Measurements from ENCODE around the gene PMFBP1. TPM values are rescaled to one million over a fixed set of nuclear protein-coding genes. Genes with fewer than 3 reads are reported as not detected.

Gene PMFBP1
- total and polyA plus RNA-seq, 2 of the 4 experiments (the other 2 are of a cell fraction) = under 0.01 TPM; not detected in 1

- Histone ChIP-seq H3K14ac (replicated peaks; ENCODE audit: low read depth, low read length) (no peak overlapping the region), H3K79me1 (ENCODE audit: low read depth in 1 of 2, low read length in 2 of 2) (no peaks in the 10 kb centered on the region), H3K27me3 (ENCODE audit: control insufficient read depth, insufficient read depth, low read length) (no peaks in the 10 kb centered on the region), H2AK9ac (replicated peaks; ENCODE audit: low read depth, low read length, poor library complexity) (no peak overlapping the region), H3K4me1 (ENCODE audit: control insufficient read depth, insufficient read depth, low read length) (no peaks in the 10 kb centered on the region), H3K4me2 (ENCODE audit: low read depth, low read length) (no peak overlapping the region), H2BK20ac (ENCODE audit: low read depth, low read length) (no peak overlapping the region), H2BK120ac (ENCODE audit: low read depth, low read length) (no peak overlapping the region), H3K9me1 (ENCODE audit: insufficient read depth, low read length) (no peaks in the 10 kb centered on the region), H4K8ac (ENCODE audit: low read depth in 2 of 2, low read length in 2 of 2) (no peak overlapping the region), H3K4me3 (ENCODE audit: insufficient read depth, low read depth, low read length) (no peak overlapping the region), H4K5ac (ENCODE audit: low read depth, low read length) (no peak overlapping the region), H3K56ac (ENCODE audit: extremely low read depth, insufficient read depth, low read length) (no peak overlapping the region), H3K4ac (ENCODE audit: low read depth, low read length) (no peak overlapping the region), H2BK15ac (ENCODE audit: low read depth, low read length) (no peak overlapping the region), H4K20me1 (ENCODE audit: insufficient read depth, low read length) (no peaks in the 10 kb centered on the region), H2BK5ac (ENCODE audit: low read depth, low read length, poor library complexity, severe bottlenecking) (no peak overlapping the region), H3K23ac (ENCODE audit: low read depth, low read length) (no peak overlapping the region), H3K18ac (ENCODE audit: low read depth, low read length) (no peak overlapping the region), H2AK5ac (ENCODE audit: low read depth, low read length) (no peak overlapping the region), H3K36me3 (ENCODE audit: control insufficient read depth, insufficient read depth, low read length) (no peaks in the 10 kb centered on the region), H3K27ac (ENCODE audit: insufficient read depth, low read length) (no peak overlapping the region), H4K91ac (ENCODE audit: insufficient read depth, low read depth, low read length) (no peak overlapping the region), H3K9ac (ENCODE audit: low read depth, low read length) (no peak overlapping the region), H3K9me3 (ENCODE audit: control insufficient read depth, insufficient read depth, low read length) (no peaks in the 10 kb centered on the region), H2AFZ (replicated peaks; ENCODE audit: low read length, poor library complexity) (no peak overlapping the region)
- CTCF ChIA-PET = no interaction called here
- intact Hi-C loops (cut with micrococcal nuclease) = no loop called here
- TF ChIP-seq USF2 (IDR thresholded peaks at IDR 0.05; ENCODE audit: low read depth, low read length) = no peak
- no peak for TF ChIP-seq MAZ (IDR thresholded peaks at IDR 0.05; ENCODE audit: borderline replicate concordance, low read depth, low read length)
- TF ChIP-seq SMC3 (IDR thresholded peaks at IDR 0.05; ENCODE audit: low read depth, low read length) = no peak
- no peak for TF ChIP-seq RFX5 (IDR thresholded peaks at IDR 0.05; ENCODE audit: low read depth, low read length)
- in situ Hi-C loops (cut with MboI; ENCODE audit: low sequenced_read_pairs) = no loop called here
- POLR2A ChIA-PET (ENCODE audit: unreplicated experiment) = no interaction called here
- dilution Hi-C loops (cut with HindIII; ENCODE audit: low sequenced_read_pairs, unreplicated experiment) = no loop called here
- DNase-seq (no peak), ATAC-seq (ENCODE audit: low read depth) (no peak)
- BruUV-seq (replicated peaks) = no TSS peak
These were observed 42.9 kb upstream of the PMFBP1 start for GRCh38 chr16:72214821-72215220.

Measured in IMR-90 (cell line).